GM18526 (cell line): ENCODE results near the gene CPM.

Experiments
- POLR2A ChIP-seq: IDR thresholded peaks from 3 replicates; pipeline ENCODE4 v1.6.1; 2011; ENCODE audit not compliant: insufficient read length; ENCODE audit errors: extremely low read depth

The CPM gene

DNA sequence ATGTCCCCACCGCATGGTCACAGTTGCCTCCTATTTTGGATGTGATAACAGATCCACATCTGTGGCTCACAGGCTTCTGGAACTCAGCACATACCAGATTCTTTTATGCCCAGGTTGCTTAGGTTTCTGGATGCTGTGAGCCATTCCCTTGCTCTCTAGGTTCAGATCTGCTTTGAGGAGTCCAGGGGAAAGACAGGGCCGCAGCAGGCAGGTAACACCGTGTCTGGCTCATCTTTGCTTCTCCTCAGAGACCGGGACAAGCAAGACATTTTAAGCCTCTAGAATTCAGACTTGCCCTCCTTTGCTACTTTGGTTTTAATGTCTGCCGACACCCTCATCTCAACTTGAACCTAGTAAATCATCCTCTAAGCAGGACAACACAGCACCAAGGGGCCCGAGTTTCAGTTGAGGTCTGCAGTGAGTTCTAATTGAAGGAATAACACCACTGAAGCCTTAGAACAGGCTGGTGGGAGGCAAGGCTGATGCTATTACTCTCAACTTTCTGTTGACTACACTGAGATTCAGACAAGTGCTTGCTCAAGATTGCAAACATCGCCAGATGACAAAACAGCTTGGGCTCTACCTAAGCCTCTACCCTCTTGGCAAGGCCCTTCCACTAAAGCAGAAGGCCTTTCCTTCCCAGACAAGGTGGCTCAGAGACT, 69.7 kb downstream of the CPM start:
- no peak for TF ChIP-seq POLR2A

DNA sequence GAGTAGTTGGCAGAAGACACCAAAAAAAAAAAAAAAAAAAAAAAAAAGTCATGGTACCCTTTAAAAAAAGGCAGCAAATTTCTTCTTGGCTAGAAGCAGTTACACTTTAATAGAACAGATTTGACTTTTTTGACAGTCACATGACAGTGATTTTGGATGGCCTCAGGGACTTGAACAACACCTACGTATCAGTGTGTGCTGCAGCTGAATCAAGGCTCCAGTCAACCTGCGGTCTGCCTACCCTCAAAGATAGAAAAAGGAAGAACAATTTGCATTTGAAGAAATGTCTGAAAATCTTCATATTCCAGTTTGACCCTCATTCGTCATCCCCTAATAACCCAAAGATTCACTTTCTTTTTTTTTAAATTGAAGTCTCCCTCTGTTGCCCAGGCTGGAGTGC, 71.1 kb downstream of the CPM start:
- no peak for TF ChIP-seq POLR2A

- TF ChIP-seq POLR2A: no peak
These were observed 76.5 kb downstream of the CPM start for GRCh38 chr12:68856510-68856909.

GRCh38 chr12:68855771-68856170, 77.2 kb downstream of the CPM start:
- no peak for TF ChIP-seq POLR2A

- TF ChIP-seq POLR2A: no peak
These were observed 77.9 kb downstream of the CPM start for GRCh38 chr12:68855111-68855510.

DNA sequence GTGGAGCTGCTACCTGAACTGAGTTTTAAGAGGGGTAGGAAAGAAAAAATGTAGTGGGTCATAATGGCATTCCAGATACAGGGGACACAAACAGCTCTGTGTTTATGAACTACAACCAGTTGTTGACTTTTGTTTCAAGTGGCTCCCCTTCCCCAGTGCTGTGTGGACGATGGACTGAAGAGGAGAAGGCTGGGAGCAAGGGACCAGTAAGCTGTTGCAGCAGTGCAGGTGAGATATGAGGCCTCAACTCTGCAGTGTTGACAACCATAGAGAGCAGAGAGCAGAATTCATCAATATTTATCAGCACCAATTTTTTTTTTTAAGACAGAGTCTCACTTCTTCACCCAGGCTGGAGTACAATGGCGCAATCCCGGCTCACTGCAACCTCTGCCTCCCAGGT, 78.4 kb downstream of the CPM start:
- no peak for TF ChIP-seq POLR2A

DNA sequence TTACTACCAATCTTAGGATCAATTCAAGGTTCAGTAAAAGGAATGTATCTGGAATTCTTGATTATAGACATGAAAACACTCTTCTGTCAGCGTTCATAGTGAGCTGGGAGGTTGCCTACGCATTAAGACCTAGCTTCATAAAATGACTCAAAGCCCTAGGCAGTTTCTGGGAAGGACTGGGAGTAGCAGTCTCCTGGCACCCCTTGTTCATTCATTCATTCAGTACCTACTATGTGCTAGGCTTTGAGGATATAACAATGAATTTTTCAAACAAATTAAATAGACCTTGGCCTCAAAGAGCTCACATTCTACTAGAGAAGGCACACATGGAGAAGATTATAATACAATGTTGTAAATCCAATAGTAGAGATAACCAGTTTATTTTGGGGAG, 78.9 kb downstream of the CPM start:
- TF ChIP-seq POLR2A: no peak

DNA sequence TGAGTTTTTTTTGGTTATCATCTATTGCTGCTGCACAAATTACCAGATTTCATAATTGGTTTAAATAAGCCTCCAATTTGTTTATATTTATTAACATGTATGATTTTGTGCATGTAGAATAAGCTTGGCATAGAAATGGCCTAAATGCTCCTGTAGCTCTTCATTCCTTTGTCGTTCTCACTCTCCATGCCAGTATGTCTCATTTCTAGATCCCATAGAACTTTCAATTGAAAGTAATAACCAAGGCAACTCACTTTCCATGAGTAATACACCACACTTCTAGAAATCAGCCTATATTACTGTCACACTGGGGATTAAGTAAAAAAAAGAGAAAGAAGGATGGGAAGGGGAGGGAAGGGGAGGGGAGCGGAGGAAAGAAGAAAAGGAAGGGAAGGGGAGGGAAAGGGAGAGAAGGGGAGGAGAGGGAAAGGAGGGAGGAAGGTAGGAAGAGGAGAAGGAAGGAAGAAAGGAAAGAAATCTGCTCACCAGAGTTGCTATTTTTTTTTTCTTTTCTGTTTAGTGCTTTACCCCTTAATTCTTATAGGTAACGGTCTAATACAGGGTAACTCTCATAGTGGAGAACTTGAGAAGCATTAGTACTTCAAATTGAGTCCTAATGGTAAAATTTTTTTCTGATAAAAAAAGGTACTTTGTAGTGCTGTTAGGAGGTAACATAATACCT, 79.4 kb downstream of the CPM start:
- TF ChIP-seq POLR2A: no peak

DNA sequence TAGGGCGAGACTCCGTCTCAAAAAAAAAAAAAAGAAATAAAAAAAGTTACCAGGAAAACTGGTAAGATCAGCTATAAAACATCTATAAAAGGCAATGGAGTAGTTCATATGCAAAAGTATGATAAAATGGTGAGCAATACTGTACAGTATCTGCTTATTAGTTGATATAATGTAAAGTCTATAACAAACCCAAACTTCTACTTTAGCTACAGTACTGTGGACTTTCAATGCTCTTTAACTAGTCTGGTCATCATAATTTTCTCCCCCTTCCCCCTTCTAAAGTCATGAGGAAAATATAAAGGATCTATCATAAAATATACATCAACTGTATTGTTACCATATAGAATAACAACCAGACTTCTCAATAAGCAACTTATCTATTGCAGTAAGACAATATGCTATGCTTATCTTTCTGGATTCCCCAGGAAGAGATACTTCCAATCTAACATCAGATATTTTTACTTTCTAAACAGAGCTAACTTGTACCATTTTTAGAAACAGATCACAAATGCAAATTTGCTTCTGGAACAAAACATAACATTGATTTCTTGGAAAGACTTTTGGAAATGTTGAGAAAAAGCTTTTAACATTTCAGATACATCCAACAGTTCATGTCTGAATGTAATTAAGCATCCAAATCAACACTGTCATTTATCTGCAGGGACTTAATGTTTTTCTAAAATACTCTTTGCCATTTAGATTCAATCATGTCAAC, 81.2 kb downstream of the CPM start:
- no peak for TF ChIP-seq POLR2A

DNA sequence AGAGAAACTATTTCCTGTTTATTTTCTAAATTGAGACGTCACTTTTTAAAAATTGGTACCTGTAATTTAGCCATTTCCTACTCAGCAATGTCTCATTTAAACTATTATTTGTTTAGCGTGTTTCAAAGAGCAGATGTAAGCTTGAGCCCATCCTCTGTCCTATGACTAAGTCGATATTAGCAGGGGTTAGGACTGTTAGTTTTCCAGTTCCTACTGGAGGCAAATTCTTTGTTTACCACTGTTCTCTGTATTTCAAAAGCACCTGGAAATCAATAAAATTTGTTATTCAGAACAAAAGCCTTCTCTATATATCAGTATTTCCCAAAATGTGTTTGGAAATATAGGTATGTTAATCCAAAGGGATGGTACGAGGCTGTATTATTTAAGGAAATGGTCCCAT, 82.6 kb downstream of the CPM start:
- TF ChIP-seq POLR2A: no peak

DNA sequence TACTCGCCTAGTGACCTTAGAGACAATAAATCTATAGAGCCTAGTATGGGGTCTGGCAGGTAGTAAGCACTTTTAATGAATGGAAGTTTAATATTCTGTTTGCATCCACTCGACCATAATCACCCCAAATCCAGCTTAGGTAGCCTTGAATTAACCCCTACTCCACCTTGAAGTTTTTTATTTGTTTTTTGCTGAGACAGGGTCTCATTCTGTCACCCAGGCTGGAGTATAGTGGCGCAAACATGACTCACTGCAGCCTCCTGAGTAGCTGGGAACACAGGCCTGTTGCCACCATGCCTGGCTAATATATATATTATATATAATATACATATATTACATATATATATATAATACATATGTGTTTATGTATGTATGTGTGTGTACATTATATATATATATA, 86.2 kb downstream of the CPM start:
- no peak for TF ChIP-seq POLR2A

- no peak for TF ChIP-seq POLR2A
These were observed 87.9 kb downstream of the CPM start for GRCh38 chr12:68844788-68845695.

GRCh38 chr12:68844318-68844745, 88.6 kb downstream of the CPM start:
- no peak for TF ChIP-seq POLR2A

GRCh38 chr12:68842784-68843567, 90.0 kb downstream of the CPM start:
- TF ChIP-seq POLR2A: no peak
